HEK293T (cell line): Measurements from ENCODE around the gene ZACN.

Experiments
- CTCF ChIA-PET: fragments of 350-600 bp; formaldehyde crosslinking; extraction: SDS; loops from one replicate; lab custom pipeline; 2021; ENCODE audit warnings: antibody characterized with exemption, inconsistent platforms; lab: Yijun Ruan, JAX
- POLR2A ChIA-PET: fragments of 350-600 bp; formaldehyde crosslinking; extraction: SDS; loops from one replicate; lab custom pipeline; 2020; ENCODE audit warnings: antibody characterized with exemption, inconsistent platforms; lab: Yijun Ruan, JAX
- DNase-seq: peaks from one replicate; pipeline ENCODE4 v3.0.0; 2012; ENCODE audit warnings: mixed read lengths; ENCODE audit errors: extremely low spot score
- ARNT ChIP-seq: fragments of 450-650 bp; IDR thresholded peaks from 2 replicates; pipeline ENCODE4 v1.6.1; 2017; ENCODE audit warnings: mild to moderate bottlenecking
- BHLHE40 ChIP-seq: fragments of 450-650 bp; IDR thresholded peaks from 2 replicates; pipeline ENCODE4 v1.6.1; 2016; ENCODE audit warnings: mild to moderate bottlenecking, moderate library complexity, borderline replicate concordance
- CTBP1 ChIP-seq: fragments of 450-650 bp; IDR thresholded peaks from 2 replicates; pipeline ENCODE4 v1.6.1; 2016; ENCODE audit warnings: borderline replicate concordance
- ELF4 ChIP-seq: fragments of 450-650 bp; IDR thresholded peaks from 2 replicates; pipeline ENCODE4 v1.6.1; 2017; ENCODE audit warnings: antibody characterized with exemption
- FOXA1 ChIP-seq: fragments of 450-650 bp; IDR thresholded peaks from 2 replicates; pipeline ENCODE4 v1.6.1; 2016; ENCODE audit warnings: mild to moderate bottlenecking
- FOXK2 ChIP-seq: fragments of 450-650 bp; IDR thresholded peaks from 2 replicates; pipeline ENCODE4 v1.6.1; 2016; ENCODE audit warnings: mild to moderate bottlenecking
- FOXM1 ChIP-seq: fragments of 450-650 bp; IDR thresholded peaks from 2 replicates; pipeline ENCODE4 v1.6.1; 2017; ENCODE audit warnings: mild to moderate bottlenecking, borderline replicate concordance
- HDGF ChIP-seq: fragments of 450-650 bp; IDR thresholded peaks from 2 replicates; pipeline ENCODE4 v1.6.1; 2017; ENCODE audit warnings: antibody characterized with exemption, borderline replicate concordance
- L3MBTL2 ChIP-seq: fragments of 450-650 bp; conservative IDR thresholded peaks from 2 replicates; pipeline ENCODE4 v1.6.1; 2016; ENCODE audit warnings: mild to moderate bottlenecking
- LEF1 ChIP-seq: fragments of 450-650 bp; IDR thresholded peaks from 2 replicates; pipeline ENCODE4 v1.6.1; 2017; ENCODE audit warnings: mild to moderate bottlenecking, borderline replicate concordance
- NFRKB ChIP-seq: fragments of 450-650 bp; IDR thresholded peaks from 2 replicates; pipeline ENCODE4 v1.6.1; 2016; ENCODE audit warnings: mild to moderate bottlenecking, moderate library complexity
- SP1 ChIP-seq: fragments of 450-650 bp; IDR thresholded peaks from 2 replicates; pipeline ENCODE4 v1.6.1; 2017
- SUZ12 ChIP-seq: fragments of 450-650 bp; IDR thresholded peaks from 2 replicates; pipeline ENCODE4 v1.6.1; 2016; ENCODE audit warnings: mild to moderate bottlenecking
- TARDBP ChIP-seq: fragments of 450-650 bp; IDR thresholded peaks from 2 replicates; pipeline ENCODE4 v1.6.1; 2016
- ZNF384 ChIP-seq: fragments of 450-650 bp; IDR thresholded peaks from 2 replicates; pipeline ENCODE4 v1.6.1; 2016
- TF ChIP-seq, protein P1 (sequence below): fragments of 450-650 bp; IDR thresholded peaks from 2 replicates; pipeline ENCODE4 v1.6.1; 2016

Gene ZACN

GRCh38 chr17:76048711-76049110, 30.3 kb upstream of the ZACN start:
- TF ChIP-seq SUZ12 (no peak), TARDBP (no peak), ZNF384 (no peak), FOXM1 (no peak), LEF1 (no peak), BHLHE40 (no peak), ARNT (no peak), HDGF (no peak), SP1 (no peak), FOXA1 (no peak), FOXK2 (no peak)
- ChIA-PET POLR2A (no interaction called here), CTCF (no interaction called here)
- no peak for DNase-seq

DNA sequence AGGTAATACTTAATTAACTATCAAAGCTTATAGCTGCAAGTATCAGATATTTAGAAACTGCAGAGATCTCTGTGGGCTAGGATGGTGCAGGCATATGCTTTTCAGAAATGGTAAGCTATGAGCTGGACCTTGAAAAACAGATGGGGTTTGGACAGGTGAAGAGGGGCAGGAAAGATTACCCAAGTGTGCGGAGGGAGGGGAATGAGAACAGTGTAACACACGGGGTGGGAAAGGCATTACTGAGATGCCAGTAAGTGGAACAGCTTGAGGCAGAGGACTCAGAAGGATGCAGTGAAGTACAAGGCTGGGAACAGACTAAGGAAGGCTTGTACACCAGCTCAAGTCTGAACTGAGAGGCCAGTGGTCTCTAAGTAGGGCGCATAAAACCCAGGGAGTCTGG, 29.7 kb upstream of the ZACN start:
- no peak for DNase-seq
- CTCF ChIA-PET, result no interaction called here
- POLR2A ChIA-PET, result no interaction called here
- TF ChIP-seq NFRKB, result no peak
- TF ChIP-seq L3MBTL2, result no peak
- TF ChIP-seq, protein P1, sequence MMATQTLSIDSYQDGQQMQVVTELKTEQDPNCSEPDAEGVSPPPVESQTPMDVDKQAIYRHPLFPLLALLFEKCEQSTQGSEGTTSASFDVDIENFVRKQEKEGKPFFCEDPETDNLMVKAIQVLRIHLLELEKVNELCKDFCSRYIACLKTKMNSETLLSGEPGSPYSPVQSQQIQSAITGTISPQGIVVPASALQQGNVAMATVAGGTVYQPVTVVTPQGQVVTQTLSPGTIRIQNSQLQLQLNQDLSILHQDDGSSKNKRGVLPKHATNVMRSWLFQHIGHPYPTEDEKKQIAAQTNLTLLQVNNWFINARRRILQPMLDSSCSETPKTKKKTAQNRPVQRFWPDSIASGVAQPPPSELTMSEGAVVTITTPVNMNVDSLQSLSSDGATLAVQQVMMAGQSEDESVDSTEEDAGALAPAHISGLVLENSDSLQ, result no peak
- no peak for TF ChIP-seq SP1
- no peak for TF ChIP-seq ARNT
- TF ChIP-seq SUZ12, result no peak
- no peak for TF ChIP-seq HDGF
- TF ChIP-seq FOXM1, result no peak
- TF ChIP-seq LEF1, result no peak
- no peak for TF ChIP-seq FOXA1
- TF ChIP-seq TARDBP, result no peak
- no peak for TF ChIP-seq BHLHE40
- no peak for TF ChIP-seq ZNF384
- TF ChIP-seq CTBP1, result no peak
- TF ChIP-seq FOXK2, result no peak
- TF ChIP-seq ELF4, result no peak

DNA sequence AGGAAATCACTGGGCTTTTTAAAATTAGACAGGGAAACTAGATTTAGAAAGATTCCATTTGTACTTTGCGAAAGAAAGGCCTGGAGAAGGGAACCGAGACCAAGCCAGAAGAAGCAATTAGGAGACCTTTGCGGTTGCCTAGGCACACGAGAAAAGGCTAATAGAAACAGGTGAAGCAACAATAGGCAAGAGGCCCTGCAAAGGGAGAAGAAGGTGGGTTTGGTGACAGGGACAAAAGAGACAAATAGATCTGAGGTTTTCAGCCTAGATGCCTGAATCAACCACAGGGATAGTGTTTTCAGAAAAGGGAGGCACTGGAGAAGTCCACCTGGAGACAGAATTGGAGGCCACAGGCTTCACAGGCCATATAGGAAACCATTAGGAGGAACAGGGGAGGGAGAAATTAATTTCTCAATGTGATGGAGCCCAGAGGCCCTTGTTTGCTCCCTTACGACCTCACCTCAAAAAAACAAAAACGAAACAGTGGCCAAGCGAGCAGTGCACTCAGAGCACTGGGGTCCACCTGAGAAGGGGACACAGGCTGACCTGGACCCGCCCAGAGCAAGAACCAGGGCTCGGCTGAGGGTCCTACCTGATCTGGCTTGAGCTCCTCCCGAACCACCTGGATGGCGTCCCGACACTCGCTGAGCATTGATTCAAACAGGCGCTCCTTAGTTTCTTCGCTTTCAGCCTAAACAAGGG, 29.0 kb upstream of the ZACN start:
- POLR2A ChIA-PET, result no interaction called here
- TF ChIP-seq ZNF384 (no peak), TARDBP (no peak), SUZ12 (no peak), FOXK2 (no peak), L3MBTL2 (no peak), NFRKB (no peak), SP1 (no peak), HDGF (no peak), ARNT (no peak), FOXA1 (no peak), LEF1 (no peak)
- CTCF ChIA-PET, result no interaction called here
- DNase-seq, result no peak

DNA sequence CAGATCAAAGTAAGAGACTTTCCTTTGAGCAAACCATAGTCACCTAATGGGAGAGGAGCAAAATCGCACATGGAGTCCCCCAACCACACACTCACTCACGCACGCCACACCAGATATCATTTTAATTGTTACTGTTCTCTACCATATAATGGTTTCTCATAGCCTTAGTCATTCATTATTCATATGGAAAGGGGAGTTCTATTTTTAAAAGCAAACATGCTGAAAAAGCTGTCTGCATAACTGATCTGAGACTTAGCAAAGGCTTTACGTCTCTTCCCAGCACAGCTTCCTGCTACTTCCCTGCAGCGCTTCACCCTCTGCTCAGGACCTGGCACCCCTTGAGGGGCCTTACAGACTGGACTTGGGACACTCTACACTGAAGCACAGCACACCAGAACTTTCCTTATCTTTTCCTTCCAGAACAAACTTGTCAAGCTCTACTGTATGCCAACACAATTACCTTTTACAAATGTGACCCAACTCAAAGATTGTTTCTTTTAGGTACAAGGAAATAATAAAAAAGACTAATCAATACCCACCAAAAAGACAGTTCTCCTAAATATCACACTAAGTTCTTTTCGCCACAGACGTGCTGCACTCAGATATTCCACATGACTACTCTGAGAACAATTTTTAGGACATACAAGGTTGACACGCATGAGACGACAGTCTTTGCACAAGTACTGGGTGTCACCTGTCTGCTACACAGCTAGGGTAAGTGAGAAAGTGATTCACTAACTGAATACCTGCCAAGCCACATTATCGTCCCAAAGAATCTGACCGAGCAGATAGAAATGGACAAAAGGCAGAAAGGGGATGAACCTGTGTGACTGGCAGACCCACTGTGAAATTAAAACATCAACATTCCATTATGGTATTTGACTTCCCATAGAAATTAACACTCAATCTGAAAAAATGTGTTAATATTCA, 28.2 kb upstream of the ZACN start:
- TF ChIP-seq HDGF, result no peak
- TF ChIP-seq SUZ12, result no peak
- TF ChIP-seq ZNF384, result no peak
- ChIA-PET POLR2A (no interaction called here), CTCF (no interaction called here)
- DNase-seq, result no peak

DNA sequence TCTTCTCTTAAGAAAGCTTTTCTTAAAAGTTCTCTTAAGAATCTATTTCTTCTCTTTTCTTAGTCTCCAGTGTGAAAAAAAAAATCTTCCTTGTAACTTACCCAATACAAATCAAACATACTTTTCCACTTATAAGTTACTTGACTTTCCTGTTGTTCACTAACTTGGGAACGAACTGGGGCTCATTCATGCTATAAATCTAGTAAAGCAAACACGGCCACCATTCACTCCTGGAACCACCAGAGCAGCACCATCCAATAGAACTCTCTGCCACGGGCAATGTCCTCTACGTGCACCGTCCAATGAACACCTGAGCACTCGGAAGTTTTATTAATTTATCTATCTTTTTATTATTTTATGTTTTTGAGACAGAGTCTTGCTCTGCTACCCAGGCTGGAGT, 27.4 kb upstream of the ZACN start:
- TF ChIP-seq ARNT, result no peak
- no peak for TF ChIP-seq BHLHE40
- no peak for TF ChIP-seq CTBP1
- TF ChIP-seq SP1, result no peak
- no peak for TF ChIP-seq FOXM1
- TF ChIP-seq ELF4, result no peak
- no peak for TF ChIP-seq FOXK2
- no peak for TF ChIP-seq L3MBTL2
- TF ChIP-seq NFRKB, result no peak
- TF ChIP-seq, protein P1, result no peak
- no peak for TF ChIP-seq TARDBP
- no peak for TF ChIP-seq SUZ12
- no peak for TF ChIP-seq ZNF384
- TF ChIP-seq FOXA1, result no peak
- no peak for TF ChIP-seq HDGF
- no peak for TF ChIP-seq LEF1
- DNase-seq, result no peak
- POLR2A ChIA-PET, result no interaction called here
- CTCF ChIA-PET, result no interaction called here

- TF ChIP-seq, protein P1, result no peak
- TF ChIP-seq L3MBTL2 (no peak), NFRKB (no peak), ARNT (no peak), SP1 (no peak), CTBP1 (no peak), FOXK2 (no peak), LEF1 (no peak), FOXM1 (no peak), TARDBP (no peak), BHLHE40 (no peak), ZNF384 (no peak), FOXA1 (no peak), ELF4 (no peak), HDGF (no peak), SUZ12 (no peak)
- POLR2A ChIA-PET, result interaction anchor here (1.3 to 1.8 kb wide), 2 partner anchors 18 to 27 kb away, joined by 3 to 11 read pairs; partner anchors contain the start of gene SRP68
- DNase-seq, result no peak
- CTCF ChIA-PET, result no interaction called here
Measured at GRCh38 chr17:76053246-76054111, 25.5 kb upstream of the ZACN start.
